Measurements from ENCODE around the gene SLC22A16. TPM values are rescaled to one million over a fixed set of nuclear protein-coding genes. Genes with fewer than 3 reads are reported as not detected.
"Not testable (repeated sequence)": the region's sequence is repeated elsewhere in the genome, so short reads cannot be mapped to it uniquely, and the experiment has no call there.

Gene SLC22A16
- total and polyA plus RNA-seq, 8 donors: 0.30 to 0.92 (median 0.31) TPM; not detected in 5

DNA sequence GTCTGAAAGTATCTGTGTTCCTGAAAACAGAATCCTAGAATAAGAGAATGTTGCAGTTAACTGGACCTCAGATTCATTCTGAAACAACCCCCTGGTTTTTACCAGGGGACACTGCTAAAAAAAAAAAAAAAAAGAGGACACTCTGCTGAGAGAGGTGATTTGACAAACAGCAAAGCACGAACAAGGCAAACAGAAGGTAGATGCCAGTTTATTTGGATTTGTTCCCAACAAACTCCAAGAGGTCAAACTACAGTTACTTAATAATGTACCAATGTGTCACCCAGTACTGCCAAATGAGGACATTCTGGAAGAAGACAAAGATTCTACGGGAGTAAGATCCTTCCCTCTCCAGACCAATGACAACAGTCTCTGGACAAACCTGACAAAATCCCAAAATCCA lies 40.6 kb upstream of the SLC22A16 start:
- intact Hi-C loops (cut with DNase I; ENCODE audit: low total_unique reads): no loop called here
- H3K9me3 ChIP-seq: no peaks in the 10 kb centered on the region
- no peak overlapping the region for H3K27ac ChIP-seq
- no peak for TF ChIP-seq EP300 (IDR thresholded peaks at IDR 0.05)
- TF ChIP-seq POLR2A (IDR thresholded peaks at IDR 0.05): no peak
- TF ChIP-seq, protein P1, sequence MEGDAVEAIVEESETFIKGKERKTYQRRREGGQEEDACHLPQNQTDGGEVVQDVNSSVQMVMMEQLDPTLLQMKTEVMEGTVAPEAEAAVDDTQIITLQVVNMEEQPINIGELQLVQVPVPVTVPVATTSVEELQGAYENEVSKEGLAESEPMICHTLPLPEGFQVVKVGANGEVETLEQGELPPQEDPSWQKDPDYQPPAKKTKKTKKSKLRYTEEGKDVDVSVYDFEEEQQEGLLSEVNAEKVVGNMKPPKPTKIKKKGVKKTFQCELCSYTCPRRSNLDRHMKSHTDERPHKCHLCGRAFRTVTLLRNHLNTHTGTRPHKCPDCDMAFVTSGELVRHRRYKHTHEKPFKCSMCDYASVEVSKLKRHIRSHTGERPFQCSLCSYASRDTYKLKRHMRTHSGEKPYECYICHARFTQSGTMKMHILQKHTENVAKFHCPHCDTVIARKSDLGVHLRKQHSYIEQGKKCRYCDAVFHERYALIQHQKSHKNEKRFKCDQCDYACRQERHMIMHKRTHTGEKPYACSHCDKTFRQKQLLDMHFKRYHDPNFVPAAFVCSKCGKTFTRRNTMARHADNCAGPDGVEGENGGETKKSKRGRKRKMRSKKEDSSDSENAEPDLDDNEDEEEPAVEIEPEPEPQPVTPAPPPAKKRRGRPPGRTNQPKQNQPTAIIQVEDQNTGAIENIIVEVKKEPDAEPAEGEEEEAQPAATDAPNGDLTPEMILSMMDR (IDR thresholded peaks at IDR 0.05): no peak
- TF ChIP-seq POLR2AphosphoS5 (IDR thresholded peaks at IDR 0.05): no peak
- DNase-seq: no peak
- peaks cover 0 to 31% (median 17%) of the 10 kb centered on the region in 4 donors for H3K4me1 ChIP-seq
- 15 to 39% (median 27%) methylated on average over 2 of the region's 2 CpGs for WGBS, 5 donors
- no peak overlapping the region for H3K4me3 ChIP-seq
- no peaks in the 10 kb centered on the region for H3K27me3 ChIP-seq
- H3K36me3 ChIP-seq: no peaks in the 10 kb centered on the region

DNA sequence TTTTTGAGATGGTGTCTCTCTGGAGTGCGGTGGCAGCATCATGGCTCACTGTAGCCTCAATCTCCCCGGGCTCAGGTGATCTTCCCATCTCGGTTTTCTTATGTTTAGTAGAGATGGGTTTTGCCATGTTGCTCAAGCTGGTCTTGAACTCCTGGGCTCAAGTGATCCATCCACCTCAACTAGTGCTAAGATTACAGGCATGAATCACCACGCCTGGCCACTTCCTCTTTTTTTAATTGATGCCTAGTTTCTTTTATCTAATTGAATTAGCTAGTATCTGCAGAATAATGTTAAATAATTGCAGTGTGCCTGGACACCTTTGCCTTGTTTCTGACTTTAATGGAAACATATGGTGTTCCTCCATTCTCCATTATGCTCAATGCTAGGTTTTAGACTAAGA lies 38.4 kb upstream of the SLC22A16 start:
- no peak overlapping the region for H3K27ac ChIP-seq
- no peak overlapping the region for H3K4me3 ChIP-seq
- DNase-seq: no peak
- H3K36me3 ChIP-seq: no peaks in the 10 kb centered on the region
- no peaks in the 10 kb centered on the region for H3K27me3 ChIP-seq
- peaks cover 0 to 38% (median 17%) of the 10 kb centered on the region in 4 donors for H3K4me1 ChIP-seq
- no peaks in the 10 kb centered on the region for H3K9me3 ChIP-seq
- 62 to 88% (median 80%) methylated on average over 4 of the region's 4 CpGs for WGBS, 5 donors
- intact Hi-C loops (cut with DNase I; ENCODE audit: low total_unique reads): no loop called here
- TF ChIP-seq EP300 (IDR thresholded peaks at IDR 0.05): no peak

DNA sequence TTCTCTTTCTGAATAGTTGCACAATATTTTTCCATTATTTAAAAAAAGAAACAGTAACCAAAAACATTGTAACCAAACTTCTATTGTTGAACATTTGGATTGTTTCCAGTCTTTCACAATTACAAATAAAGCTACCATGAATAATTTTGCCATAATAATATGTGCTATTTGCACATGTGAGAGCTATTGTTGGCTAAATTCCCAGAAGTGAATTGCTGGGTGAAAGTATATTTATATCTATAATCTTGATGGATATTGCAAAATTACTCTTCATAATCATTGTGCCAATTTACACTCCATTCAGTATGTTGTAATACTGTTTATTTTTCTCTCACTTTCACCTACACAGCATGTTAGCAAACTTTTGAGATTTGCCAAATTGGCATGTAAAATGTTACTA lies 36.6 kb upstream of the SLC22A16 start:
- intact Hi-C loops (cut with DNase I; ENCODE audit: low total_unique reads): no loop called here
- Histone ChIP-seq H3K27ac (no peak overlapping the region), H3K36me3 (no peaks in the 10 kb centered on the region), H3K4me3 (no peak overlapping the region), H3K27me3 (no peaks in the 10 kb centered on the region), H3K4me1 (peaks cover 0 to 47% (median 19%) of the 10 kb centered on the region in 4 donors), H3K9me3 (no peaks in the 10 kb centered on the region)
- peak in 1 of 2 donors; percentile 66 for DNase-seq
- no peak for TF ChIP-seq POLR2A (IDR thresholded peaks at IDR 0.05)
- TF ChIP-seq, protein P1 (IDR thresholded peaks at IDR 0.05): no peak
- TF ChIP-seq POLR2AphosphoS5 (IDR thresholded peaks at IDR 0.05): no peak
- no peak for TF ChIP-seq EP300 (IDR thresholded peaks at IDR 0.05)

DNA sequence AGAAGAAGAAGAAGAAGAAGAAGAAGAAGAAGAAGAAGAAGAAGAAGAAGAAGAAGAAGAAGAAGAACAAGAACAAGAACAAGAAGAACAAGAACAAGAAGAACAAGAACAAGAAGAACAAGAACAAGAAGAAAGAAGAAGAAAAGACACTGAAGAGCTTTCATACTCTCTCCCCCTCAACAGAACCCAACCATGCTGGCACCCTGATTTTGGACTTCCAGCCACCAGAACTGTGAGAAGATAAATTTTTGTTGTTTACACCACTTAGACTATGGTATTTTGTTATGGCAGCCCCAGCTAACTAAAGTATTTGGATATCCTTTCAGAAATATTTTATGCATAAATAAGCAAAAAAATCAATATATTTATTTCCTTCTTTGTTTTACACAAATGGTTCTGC lies 36.1 kb upstream of the SLC22A16 start:
- H3K36me3 ChIP-seq; intact Hi-C loops (cut with DNase I; ENCODE audit: low total_unique reads); DNase-seq; H3K27me3 ChIP-seq; H3K27ac ChIP-seq; H3K9me3 ChIP-seq; H3K4me3 ChIP-seq: not testable (repeated sequence)
- peaks cover 0 to 44% (median 18%) of the 10 kb centered on the region in 4 donors for H3K4me1 ChIP-seq

DNA sequence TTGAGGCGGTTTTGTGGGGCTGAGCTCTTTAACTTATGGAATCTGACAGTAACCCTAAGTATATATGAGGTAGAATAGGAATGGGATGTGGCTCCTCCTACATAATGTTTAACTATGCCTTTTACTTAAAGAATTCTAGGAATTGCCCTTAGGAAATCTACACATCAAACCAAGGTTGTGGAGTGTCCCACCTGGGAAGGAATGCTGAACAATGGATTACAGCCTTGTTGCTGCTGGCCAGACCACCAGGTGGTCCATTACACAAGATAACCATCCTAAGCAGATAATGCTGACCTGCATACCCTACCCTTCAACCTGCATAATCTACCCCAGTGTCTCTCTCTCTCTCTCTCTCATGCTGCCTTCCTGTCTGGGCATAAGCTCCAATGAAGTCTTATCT lies 35.0 kb upstream of the SLC22A16 start:
- Histone ChIP-seq H3K4me1 (peaks cover 0 to 33% (median 14%) of the 10 kb centered on the region in 4 donors), H3K9me3 (no peaks in the 10 kb centered on the region), H3K36me3 (no peaks in the 10 kb centered on the region), H3K4me3 (no peak overlapping the region), H3K27ac (no peak overlapping the region), H3K27me3 (no peaks in the 10 kb centered on the region)
- intact Hi-C loops (cut with DNase I; ENCODE audit: low total_unique reads): no loop called here
- TF ChIP-seq POLR2AphosphoS5 (IDR thresholded peaks at IDR 0.05) (no peak), POLR2A (IDR thresholded peaks at IDR 0.05) (no peak), EP300 (IDR thresholded peaks at IDR 0.05) (no peak)
- TF ChIP-seq, protein P1 (IDR thresholded peaks at IDR 0.05): no peak
- 88 to 100% (median 95%) methylated on average over 1 of the region's 1 CpG for WGBS, 5 donors
- DNase-seq: no peak
